CD4-positive, alpha-beta T cell treated with Interleukin-6 at 100 ng/mL for 8 hours (primary cell): ENCODE measurements around the gene LRR1.
A peak's percentile ranks its signal among the peaks of the same experiment; 100 is the strongest.
"Not testable (repeated sequence)": the region's sequence is repeated elsewhere in the genome, so short reads cannot be mapped to it uniquely, and the experiment has no call there.

ENCODE experiments used
- DNase-seq: peaks from one replicate; pipeline ENCODE4 v3.0.0-alpha.2; 2020; ENCODE audit warnings: mixed read lengths, low spot score

Gene LRR1

GRCh38 chr14:49586673-49587460, 11.9 kb upstream of the LRR1 start:
- peak; percentile 63 for DNase-seq

GRCh38 chr14:49589387-49589786, 9.4 kb upstream of the LRR1 start:
- DNase-seq: no peak

GRCh38 chr14:49593016-49593415, 5.7 kb upstream of the LRR1 start:
- DNase-seq: no peak

- DNase-seq: no peak
Observed at GRCh38 chr14:49594347-49595091, 4.2 kb upstream of the LRR1 start.

- peak; percentile 11 for DNase-seq
Observed at GRCh38 chr14:49598189-49598484, 603 bp upstream of the LRR1 start.

- DNase-seq: no peak
Observed at GRCh38 chr14:49607583-49607982, 8.8 kb downstream of the LRR1 start.

GRCh38 chr14:49612251-49612650, 13.5 kb downstream of the LRR1 start:
- DNase-seq: no peak

- no peak for DNase-seq
Observed at GRCh38 chr14:49612671-49613070, 13.9 kb downstream of the LRR1 start.

GRCh38 chr14:49614196-49614595, 15.5 kb downstream of the LRR1 start:
- DNase-seq: no peak

- DNase-seq: no peak
Observed at GRCh38 chr14:49615776-49616175, 17.0 kb downstream of the LRR1 start.

GRCh38 chr14:49617852-49618519, 19.2 kb downstream of the LRR1 start:
- DNase-seq: no peak

- not testable (repeated sequence) for DNase-seq
Observed at GRCh38 chr14:49619273-49619672, 20.5 kb downstream of the LRR1 start.

- DNase-seq: no peak
Observed at GRCh38 chr14:49619730-49620129, 21.0 kb downstream of the LRR1 start.

- peak; percentile 95 for DNase-seq
Observed at GRCh38 chr14:49620182-49621113, 21.7 kb downstream of the LRR1 start, which contains the start of the genes MGAT2 and RPL36AL. Gene MGAT2, plus strand, starts transcription at chr14:49620799. Its CDS starts 470 bp downstream, at chr14:49621269. Gene RPL36AL, minus strand, starts transcription at chr14:49620626. Its CDS starts 1,522 bp downstream, at chr14:49619104.

GRCh38 chr14:49621114-49621881, 22.6 kb downstream of the LRR1 start:
- no peak for DNase-seq

- no peak for DNase-seq
Observed at GRCh38 chr14:49622022-49622607, 23.4 kb downstream of the LRR1 start.

- DNase-seq: no peak
Observed at GRCh38 chr14:49623387-49623786, 24.6 kb downstream of the LRR1 start.

- peak; percentile 15 for DNase-seq
Observed at GRCh38 chr14:49623941-49624839, 25.4 kb downstream of the LRR1 start.
